Inflammatory macrophage (primary cell): ENCODE data around the gene ZMIZ2.
"Not testable (repeated sequence)": the region's sequence is repeated elsewhere in the genome, so short reads cannot be mapped to it uniquely, and the experiment has no call there.

Experiments
- DNase-seq, 2 donors: peaks; one replicate each; pipeline ENCODE4 v3.0.0-alpha.2; 2020 to 2022

The ZMIZ2 gene

DNA sequence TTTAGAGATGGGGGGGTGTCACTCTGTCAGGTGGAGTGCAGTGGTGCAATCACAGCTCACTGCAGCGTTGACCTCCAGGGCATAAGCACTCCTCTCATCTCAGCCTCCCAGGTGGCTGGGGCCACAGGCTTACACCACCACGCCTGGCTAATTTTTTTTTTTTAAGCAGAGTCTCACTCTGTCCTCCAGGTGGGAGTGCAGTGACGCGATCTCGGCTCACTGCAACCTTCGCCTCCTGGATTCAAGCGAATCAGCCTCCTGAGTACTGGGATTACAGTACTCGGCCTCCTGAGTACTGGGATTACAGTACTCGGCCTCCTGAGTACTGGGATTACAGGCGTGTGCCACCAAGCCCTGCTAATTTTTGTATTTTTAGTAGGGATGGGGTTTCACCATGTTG, 24.2 kb downstream of the ZMIZ2 start:
- no peak for DNase-seq

DNA sequence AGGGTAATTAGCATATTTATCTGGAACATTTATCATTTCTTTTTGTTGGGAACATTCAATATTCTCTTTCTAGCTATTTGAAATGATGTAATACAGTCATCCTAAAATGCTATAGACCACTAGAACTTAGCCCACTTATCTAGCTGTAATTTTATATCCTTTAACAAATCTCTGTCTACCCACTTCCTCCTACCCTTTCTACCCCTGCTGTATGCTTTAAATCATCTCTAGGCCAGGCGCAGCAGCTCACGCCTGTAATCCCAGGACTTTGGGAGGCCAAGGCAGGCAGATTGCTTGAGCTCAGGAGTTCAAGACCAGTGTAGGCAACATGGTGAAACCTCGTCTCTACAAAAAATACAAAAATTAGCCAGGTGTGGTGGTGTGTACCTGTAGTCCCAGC, 25.8 kb downstream of the ZMIZ2 start:
- not testable (repeated sequence) for DNase-seq

DNA sequence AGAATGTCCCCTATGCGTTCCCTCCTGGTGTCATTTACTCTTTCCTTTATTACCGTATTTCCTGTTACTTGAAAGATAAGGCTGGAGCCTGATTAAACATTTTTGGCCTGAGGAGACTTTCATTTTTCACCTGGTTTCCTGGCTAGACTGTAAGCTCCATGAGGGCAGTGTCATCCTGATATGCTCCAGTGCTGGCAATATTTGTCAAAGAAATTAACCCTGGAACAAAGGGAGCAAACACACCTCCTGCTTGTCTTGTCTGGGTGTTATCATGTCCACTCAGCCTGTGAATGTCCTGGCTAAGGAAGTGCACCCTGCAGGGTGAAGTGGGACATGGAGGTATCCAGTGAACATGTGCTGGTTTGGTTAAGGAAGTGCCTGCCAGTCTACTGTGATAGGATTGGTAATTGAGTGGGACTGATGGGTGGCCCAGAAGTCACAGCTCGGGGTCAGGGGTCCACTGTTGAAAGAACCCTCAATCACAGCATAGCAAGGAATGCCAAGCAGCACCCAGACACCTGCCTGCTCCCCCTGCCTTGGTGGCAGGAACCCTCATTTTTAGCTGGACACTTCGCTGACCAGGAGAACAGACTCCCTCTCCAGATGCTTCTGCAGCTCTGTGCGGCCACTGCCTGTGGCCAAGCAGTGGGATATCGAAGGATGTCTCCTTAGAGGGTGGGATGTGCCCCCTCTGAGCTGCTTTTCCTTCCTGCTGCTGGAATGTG, 26.9 kb downstream of the ZMIZ2 start:
- DNase-seq = no peak

DNA sequence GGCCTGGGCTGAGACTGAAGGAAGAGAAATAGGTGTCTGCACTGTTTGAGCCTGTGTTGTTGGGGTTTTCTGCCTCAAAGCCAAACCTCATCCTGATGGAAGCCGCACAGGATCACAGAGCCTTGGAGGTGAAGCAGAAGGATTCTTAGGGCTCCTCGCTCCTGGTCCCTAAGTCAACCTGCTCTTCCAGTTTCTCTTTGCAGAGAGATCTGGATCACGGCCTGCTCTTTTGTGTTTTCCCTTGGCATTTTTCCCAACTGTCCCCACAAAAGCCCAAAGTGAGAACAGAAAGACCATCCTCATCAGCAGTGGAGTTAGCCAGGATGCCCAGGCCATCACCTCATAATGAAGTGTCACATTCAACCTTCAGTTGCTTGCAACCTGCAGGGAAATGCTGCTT, 27.6 kb downstream of the ZMIZ2 start:
- no peak for DNase-seq

GRCh38 chr7:44782460-44782859, 33.8 kb downstream of the ZMIZ2 start:
- no peak for DNase-seq

DNA sequence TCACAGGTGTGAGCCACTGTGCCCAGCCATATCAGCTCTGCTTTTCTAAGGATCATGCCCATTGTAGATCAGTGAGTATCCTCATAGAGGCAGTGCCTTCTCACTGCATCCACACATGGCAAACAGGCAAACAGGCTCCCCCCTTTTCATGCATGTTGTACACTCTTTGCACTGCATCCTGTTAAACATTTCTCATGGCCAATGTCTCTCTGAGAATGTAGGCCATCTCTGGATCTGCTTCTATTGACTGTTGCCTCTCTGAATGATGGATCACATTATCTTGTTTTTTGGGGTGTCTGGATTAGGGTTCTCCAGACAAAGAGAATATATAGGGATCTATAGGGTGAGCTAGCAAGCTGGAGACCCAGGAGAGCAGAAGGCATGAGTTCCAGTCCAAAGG, 34.8 kb downstream of the ZMIZ2 start:
- no peak for DNase-seq

DNA sequence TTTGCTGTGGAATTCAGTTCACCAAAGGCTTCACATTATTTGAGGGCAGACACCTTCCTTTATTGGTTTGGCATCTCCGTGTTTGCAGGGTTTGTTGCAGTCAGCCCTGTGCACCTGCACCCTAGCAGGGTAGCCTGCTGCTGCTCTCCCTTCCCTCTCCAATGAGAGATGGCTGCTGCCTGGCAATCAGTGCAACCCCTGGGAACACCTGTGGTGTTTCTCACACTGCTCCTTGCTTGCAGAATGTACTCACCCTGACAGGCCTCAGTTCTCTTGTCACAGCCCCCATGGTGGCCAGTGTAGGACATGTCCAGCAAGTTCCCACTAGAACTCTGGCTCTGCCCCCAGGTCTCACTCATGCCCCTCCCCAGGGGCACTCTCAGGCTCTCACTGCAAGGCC, 35.7 kb downstream of the ZMIZ2 start:
- DNase-seq = no peak

DNA sequence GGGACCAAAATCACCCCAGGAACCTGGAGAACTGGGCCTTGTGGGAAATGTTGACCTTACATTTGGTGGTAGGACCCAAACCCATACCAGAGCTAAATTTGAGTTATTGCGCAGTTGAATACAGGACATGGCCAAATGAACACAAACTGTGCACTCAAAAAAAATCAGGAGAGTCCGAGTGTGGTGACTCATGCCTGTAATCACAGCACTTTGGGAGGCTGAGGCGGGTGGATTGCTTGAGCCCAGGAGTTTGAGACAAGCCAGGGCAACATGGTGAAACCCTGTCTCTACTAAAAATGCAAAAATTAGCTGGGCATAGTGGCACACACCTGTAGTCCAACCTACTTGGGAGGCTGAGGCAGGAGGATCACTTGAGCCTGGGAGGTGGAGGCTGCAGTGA, 36.6 kb downstream of the ZMIZ2 start:
- DNase-seq = not testable (repeated sequence)

GRCh38 chr7:44787041-44787440, 38.4 kb downstream of the ZMIZ2 start:
- no peak for DNase-seq

- no peak for DNase-seq
Measured at GRCh38 chr7:44787762-44788161, 39.1 kb downstream of the ZMIZ2 start.

DNA sequence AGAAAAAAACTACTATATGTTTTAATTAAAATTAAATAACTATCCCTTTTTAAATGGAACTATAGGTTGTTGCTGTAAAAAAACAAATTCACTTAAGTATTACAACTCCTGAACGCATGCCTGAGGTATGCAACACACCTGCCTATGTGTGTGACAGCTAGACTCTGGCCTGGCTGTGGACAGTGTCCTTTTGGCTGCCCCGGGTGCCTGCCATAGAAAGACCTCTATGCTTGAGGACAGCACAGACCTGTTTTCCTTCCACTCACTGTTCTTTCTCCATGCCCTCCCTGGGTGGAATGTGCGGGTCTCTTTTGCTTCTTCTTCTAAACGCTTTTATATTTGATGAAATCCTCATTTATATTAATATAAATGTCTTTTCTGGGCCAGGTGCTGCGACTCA, 41.3 kb downstream of the ZMIZ2 start:
- no peak for DNase-seq

GRCh38 chr7:44791278-44792219, 42.9 kb downstream of the ZMIZ2 start:
- DNase-seq = no peak

- no peak for DNase-seq
Measured at GRCh38 chr7:44793919-44794318, 45.3 kb downstream of the ZMIZ2 start.

GRCh38 chr7:44794331-44794730, 45.7 kb downstream of the ZMIZ2 start:
- DNase-seq = no peak

DNA sequence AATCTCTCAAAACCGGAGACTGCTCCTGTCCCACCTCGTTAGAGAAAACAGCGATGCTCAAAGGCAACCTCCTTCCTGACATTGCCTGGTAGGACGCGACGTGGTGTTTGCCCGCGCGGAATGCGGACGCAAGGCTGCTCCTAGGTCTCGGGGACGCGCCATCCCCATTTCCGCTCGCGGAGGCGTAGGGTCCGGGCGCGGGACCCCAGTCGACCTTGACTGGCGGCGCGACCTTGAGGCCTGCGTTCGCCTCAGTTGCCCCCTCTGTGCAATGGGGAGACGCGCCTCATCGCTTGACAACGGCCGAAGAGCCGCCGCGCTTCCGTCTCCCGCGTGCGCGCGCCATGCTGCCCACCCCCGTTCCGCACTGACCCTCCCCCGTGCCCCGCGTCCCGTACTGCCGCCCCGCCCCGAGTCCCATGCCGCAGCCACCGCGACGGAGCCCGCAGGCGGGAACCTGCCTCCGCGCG, 47.4 kb downstream of the ZMIZ2 start:
- no peak for DNase-seq

DNA sequence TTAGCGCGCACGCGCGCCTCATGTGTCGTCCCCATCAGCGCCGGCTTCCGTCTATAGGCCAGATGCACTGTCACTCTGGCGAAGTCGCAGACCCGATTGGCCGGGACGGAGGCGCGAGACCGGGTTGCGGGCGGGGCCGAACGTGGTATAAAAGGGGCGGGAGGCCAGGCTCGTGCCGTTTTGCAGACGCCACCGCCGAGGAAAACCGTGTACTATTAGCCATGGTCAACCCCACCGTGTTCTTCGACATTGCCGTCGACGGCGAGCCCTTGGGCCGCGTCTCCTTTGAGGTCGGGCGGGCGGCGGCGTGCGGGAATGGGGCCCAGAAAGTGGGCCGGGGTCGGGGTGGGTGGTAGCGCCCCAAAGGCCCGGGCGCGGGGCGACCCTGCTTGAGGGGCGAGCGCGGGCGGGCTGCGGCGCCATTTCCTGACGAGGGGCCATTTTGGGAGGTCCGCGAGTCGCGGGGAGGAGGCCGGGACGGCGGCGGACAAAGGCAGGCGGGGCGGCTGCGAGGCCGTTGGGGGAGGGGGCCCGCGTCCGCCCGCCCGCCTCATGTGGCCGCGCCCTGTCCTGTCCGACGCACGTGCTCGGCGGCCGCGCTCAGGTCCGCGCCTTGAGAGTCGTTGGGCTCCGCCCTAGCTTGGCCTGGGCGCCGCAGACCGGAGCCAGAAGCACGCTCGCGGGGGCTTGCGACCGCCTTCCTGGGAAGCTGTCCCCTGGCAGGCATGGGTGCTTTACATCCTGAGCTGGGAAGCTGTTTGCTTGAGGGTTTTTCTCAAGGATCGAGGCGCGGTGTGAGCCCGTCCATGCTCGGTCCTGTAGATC, 48.1 kb downstream of the ZMIZ2 start, which contains the start of gene PPIA:
Gene PPIA, plus strand, starts transcription at position 178 of the 825 bp plus-strand sequence. Its CDS starts 44 bp downstream, at position 222.
- peak; percentile 98 to 100 for DNase-seq

DNA sequence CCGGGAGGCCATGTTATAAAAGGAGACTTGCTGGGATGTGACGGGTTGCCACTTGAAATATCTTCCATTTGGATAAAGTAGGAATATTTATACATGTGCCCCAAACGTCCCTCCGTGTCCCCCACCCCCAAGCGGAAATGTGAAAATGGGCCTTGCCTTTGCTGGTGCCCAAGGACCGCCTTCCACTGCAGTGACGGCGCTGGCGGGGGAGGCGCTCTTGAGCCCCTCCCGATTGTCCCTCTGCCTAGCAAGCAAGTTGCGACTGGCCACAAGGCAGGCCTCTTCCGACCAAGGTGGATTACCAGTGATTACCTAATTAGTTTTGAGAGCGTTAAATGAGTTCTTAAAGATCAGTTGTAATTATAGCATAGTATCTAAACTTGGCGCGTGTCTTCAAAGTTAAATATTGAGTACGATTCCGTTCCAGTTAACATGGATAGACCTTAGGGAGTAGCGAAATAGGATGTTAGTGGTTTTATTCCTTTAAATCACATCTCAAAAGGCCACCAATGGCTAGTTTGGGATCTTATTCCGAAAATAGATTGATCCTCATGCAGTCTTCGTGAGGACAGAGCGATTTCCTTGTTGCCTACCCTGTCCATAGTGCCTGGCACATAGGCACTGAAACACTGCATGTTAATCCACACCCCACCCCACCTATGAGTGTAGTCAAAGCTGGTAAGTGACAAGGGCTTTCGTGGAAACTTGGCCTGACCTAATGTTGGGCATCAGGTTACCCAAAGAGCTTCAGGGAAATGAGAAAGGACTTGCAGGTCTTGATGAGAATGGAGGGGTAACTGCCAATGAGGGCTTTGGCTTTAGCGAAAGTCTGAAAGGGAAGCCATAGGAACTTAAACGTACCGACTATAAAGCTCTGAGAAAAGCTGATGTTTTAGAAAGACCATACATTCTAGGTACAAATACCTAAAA, 48.9 kb downstream of the ZMIZ2 start:
- peak; percentile 86 to 89 for DNase-seq

DNA sequence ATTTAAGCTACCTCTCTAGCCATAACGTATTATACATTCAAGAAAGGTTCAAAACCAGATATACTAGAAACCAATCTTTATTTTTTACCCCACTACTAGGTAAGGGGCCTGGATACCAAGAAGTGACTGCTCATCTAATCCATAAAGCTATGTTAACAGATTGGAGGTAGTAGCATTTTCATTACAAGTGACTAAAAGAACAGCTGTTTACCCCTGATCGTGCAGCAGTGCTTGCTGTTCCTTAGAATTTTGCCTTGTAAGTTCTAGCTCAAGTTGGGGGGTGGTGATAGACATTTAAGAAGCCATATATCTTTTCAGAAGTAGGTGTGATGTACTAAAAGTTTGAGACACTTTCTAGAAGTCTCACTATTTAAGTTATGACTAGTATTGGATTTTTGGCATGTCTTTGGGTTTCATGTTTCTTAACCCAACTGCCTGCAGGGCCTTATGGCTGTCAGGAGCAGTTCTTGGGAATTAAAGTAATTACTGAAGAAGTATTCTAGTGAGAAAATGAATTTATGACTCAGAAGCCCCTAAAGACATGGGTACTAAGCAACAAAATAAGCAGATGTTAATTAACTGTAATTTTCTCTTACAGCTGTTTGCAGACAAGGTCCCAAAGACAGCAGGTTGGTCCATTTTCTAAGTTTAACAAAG, 50.1 kb downstream of the ZMIZ2 start:
- DNase-seq = no peak

- no peak for DNase-seq
Measured at GRCh38 chr7:44799939-44800338, 51.3 kb downstream of the ZMIZ2 start.

DNA sequence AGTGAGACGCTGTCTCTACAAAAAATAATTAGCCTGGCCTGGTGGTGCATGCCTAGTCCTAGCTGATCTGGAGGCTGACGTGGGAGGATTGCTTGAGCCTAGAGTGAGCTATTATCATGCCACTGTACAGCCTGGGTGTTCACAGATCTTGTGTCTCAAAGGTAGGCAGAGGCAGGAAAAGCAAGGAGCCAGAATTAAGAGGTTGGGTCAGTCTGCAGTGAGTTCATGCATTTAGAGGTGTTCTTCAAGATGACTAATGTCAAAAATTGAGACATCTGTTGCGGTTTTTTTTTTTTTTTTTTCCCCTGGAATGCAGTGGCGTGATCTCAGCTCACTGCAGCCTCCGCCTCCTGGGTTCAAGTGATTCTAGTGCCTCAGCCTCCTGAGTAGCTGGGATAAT, 53.2 kb downstream of the ZMIZ2 start:
- DNase-seq = no peak

- no peak for DNase-seq
Measured at GRCh38 chr7:44802418-44803025, 53.9 kb downstream of the ZMIZ2 start.
